Glomerular visceral epithelial cell (primary cell): ENCODE measurements around the gene RIMS4.

Experiments used
- DNase-seq: peaks from one replicate; pipeline ENCODE4 v3.0.0-alpha.2; 2016; ENCODE audit errors: extremely low spot score

The RIMS4 gene

DNA sequence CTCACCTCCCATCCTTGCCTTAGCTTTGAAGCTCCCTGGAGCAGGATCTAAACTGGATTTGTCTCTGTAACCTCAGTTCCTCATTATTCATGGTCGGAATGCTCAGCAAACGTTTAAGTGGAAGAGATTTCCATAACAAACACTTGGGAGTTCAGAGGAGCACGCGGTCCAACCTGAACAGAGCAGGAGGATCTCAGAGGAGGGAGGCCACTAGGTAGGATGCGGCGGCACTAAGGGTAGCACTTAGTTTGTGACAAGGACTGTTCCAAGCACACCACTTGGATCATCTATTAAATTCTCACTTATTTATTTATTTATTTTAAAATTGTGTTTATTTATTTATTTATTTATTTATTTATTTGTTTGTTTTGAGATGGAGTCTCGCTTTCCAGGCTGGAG is 108.5 kb downstream of the RIMS4 start:
- no peak for DNase-seq
